Measurements from ENCODE around the gene BRINP2.

- TF ChIP-seq KLF16 (CRISPR knock-in tag; IDR thresholded peaks at IDR 0.05) (no peak), CTCF (CRISPR knock-in tag; IDR thresholded peaks at IDR 0.05) (no peak), ZBTB7A (CRISPR knock-in tag; IDR thresholded peaks at IDR 0.05) (no peak), MAF1 (CRISPR knock-in tag; IDR thresholded peaks at IDR 0.05; ENCODE audit: borderline replicate concordance) (no peak)
Measured at GRCh38 chr1:177283380-177283779, 112.6 kb downstream of the BRINP2 start.
